HepG2 (cell line): Measurements from ENCODE around the gene FOSL2. TPM values are rescaled to one million over a fixed set of nuclear protein-coding genes. Genes with fewer than 3 reads are reported as not detected.
A peak's percentile ranks its signal among the peaks of the same experiment; 100 is the strongest.

Source experiments
- ATAC-seq: fragments of 200-7000 bp; cut with Tn5 transposase; 3 replicates; pipeline ENCODE4 v1.9.1; 2020; ENCODE audit warnings: mild to moderate bottlenecking, moderate library complexity
- BruUV-seq: library from RNA; stranded (reverse); fragments of 400-500 nt; replicated peaks from 2 replicates; lab custom pipeline; 2021; lab: Mats Ljungman, UMichigan
- CTCF ChIA-PET: fragments of 300-600 bp; formaldehyde crosslinking; extraction: SDS; loops from one replicate; lab custom pipeline; 2021; ENCODE audit warnings: low total read pairs, inconsistent platforms, low intra/inter-chr PET ratio; lab: Yijun Ruan, JAX
- POLR2A ChIA-PET: fragments of 350-600 bp; sonication (Branson Sonifier 250); formaldehyde crosslinking; loops from one replicate; lab custom pipeline; 2020; ENCODE audit warnings: antibody characterized with exemption, inconsistent platforms; lab: Yijun Ruan, JAX
- DNase-seq: peaks from one replicate; pipeline ENCODE4 v3.0.0-alpha.2; 2015; ENCODE audit warnings: low spot score
- FAIRE-seq: peaks from 3 replicates; lab custom pipeline; 2011; peaks lifted over from hg19 to GRCh38; lab: Jason Lieb, UNC
- H2AFZ ChIP-seq: one replicate; pipeline ENCODE4 v1.6.1; 2011; ENCODE audit warnings: low read length, inconsistent platforms
- H3K27ac ChIP-seq: fragments of 300-600 bp; 3 replicates; pipeline ENCODE4 v1.8.0; 2011; ENCODE audit warnings: mixed run types, mild to moderate bottlenecking, mixed read lengths, low read length, inconsistent platforms; ENCODE audit not compliant: insufficient read depth; ENCODE audit errors: extremely low read length
- H3K27me3 ChIP-seq, 2 experiments: fragments of 200-600 bp in 1 of 2; 2 replicates in 1 of 2; 3 replicates in 1 of 2; pipeline versions ENCODE4 v1.6.0 to v1.8.0; 2011; ENCODE audit warnings: low read length in 2 of 2, mild to moderate bottlenecking in 2 of 2, moderate library complexity in 2 of 2, inconsistent platforms in 1 of 2; ENCODE audit not compliant: insufficient read depth in 2 of 2, control insufficient read depth in 1 of 2
- H3K36me3 ChIP-seq, 2 experiments: fragments of 200-600 bp in 1 of 2; replicated peaks in 1 of 2; 2 replicates in 1 of 2; 3 replicates in 1 of 2; pipeline versions ENCODE4 v1.5.1 to v1.8.0; 2011; ENCODE audit warnings: low read length in 2 of 2, inconsistent platforms in 1 of 2; ENCODE audit not compliant: insufficient read depth in 2 of 2, control insufficient read depth in 1 of 2
- H3K4me1 ChIP-seq: 2 replicates; pipeline ENCODE4 v1.5.1; 2012; ENCODE audit warnings: low read length, inconsistent platforms; ENCODE audit not compliant: insufficient read depth
- H3K4me2 ChIP-seq: 2 replicates; pipeline ENCODE4 v1.6.0; 2011; ENCODE audit warnings: low read depth, low read length, inconsistent platforms
- H3K4me3 ChIP-seq, 3 experiments: fragments of 200-600 bp in 1 of 3; sonication (generic), shearing (Covaris generic) in 1 of 3; replicated peaks in 1 of 3; 2 replicates each; pipeline ENCODE4 v1.5.1; 2011 to 2016; ENCODE audit warnings: low read length in 3 of 3, inconsistent platforms in 2 of 3, low read depth in 2 of 3, mild to moderate bottlenecking in 2 of 3, control low read depth in 1 of 3, mixed read lengths in 1 of 3; ENCODE audit not compliant: insufficient read depth in 1 of 3
- H3K79me2 ChIP-seq: one replicate; pipeline ENCODE4 v1.6.1; 2011; ENCODE audit warnings: low read length, inconsistent platforms; ENCODE audit not compliant: insufficient read depth
- H3K9ac ChIP-seq: 2 replicates; pipeline ENCODE4 v1.6.0; 2011; ENCODE audit warnings: mild to moderate bottlenecking, low read depth, low read length, inconsistent platforms; ENCODE audit not compliant: insufficient read depth
- H3K9me3 ChIP-seq: 2 replicates; pipeline ENCODE4 v1.5.1; 2012; ENCODE audit warnings: mild to moderate bottlenecking, low read length
- H4K20me1 ChIP-seq: 2 replicates; pipeline ENCODE4 v1.6.0; 2011; ENCODE audit warnings: inconsistent platforms, mild to moderate bottlenecking, low read length, moderate library complexity; ENCODE audit not compliant: insufficient read depth
- AGO1 ChIP-seq: fragments of 200-400 bp; formaldehyde crosslinking; IDR thresholded peaks from 2 replicates; pipeline ENCODE4 v1.6.1; 2017; ENCODE audit warnings: mild to moderate bottlenecking, low read depth, low read length, moderate library complexity; ENCODE audit not compliant: poor library complexity, severe bottlenecking
- BHLHE40 ChIP-seq: IDR thresholded peaks from 2 replicates; pipeline ENCODE4 v1.6.1; 2011; ENCODE audit warnings: low read length, improper control_type of control experiment
- GATA4 ChIP-seq: sonication (generic); IDR thresholded peaks from 2 replicates; pipeline ENCODE4 v1.6.1; 2016; ENCODE audit warnings: antibody characterized with exemption, low read depth, borderline replicate concordance
- PHF8 ChIP-seq: sonication (generic); formaldehyde crosslinking; IDR thresholded peaks from 2 replicates; pipeline ENCODE4 v1.5.0; 2020; ENCODE audit warnings: missing genetic modification reagents
- TARDBP ChIP-seq: sonication (generic); formaldehyde crosslinking; IDR thresholded peaks from 2 replicates; pipeline ENCODE4 v1.8.0; 2022; ENCODE audit warnings: mild to moderate bottlenecking, missing genetic modification reagents
- TBP ChIP-seq: sonication (generic); formaldehyde crosslinking; IDR thresholded peaks from 2 replicates; pipeline ENCODE4 v1.5.0; 2020; ENCODE audit warnings: missing genetic modification reagents
- U2AF1 ChIP-seq: fragments of 200-400 bp; formaldehyde crosslinking; optimal IDR thresholded peaks from 2 replicates; pipeline ENCODE3; 2017; ENCODE audit warnings: mild to moderate bottlenecking, low read depth, low read length
- ZNF12 ChIP-seq: sonication (generic); formaldehyde crosslinking; IDR thresholded peaks from 2 replicates; pipeline ENCODE4 v1.5.0; 2020; ENCODE audit warnings: missing genetic modification reagents
- ZNF160 ChIP-seq: sonication (generic); formaldehyde crosslinking; IDR thresholded peaks from 2 replicates; pipeline ENCODE4 v1.8.0; 2022; ENCODE audit warnings: mild to moderate bottlenecking, inconsistent platforms, missing genetic modification reagents
- ZNF251 ChIP-seq: sonication (generic); formaldehyde crosslinking; IDR thresholded peaks from 2 replicates; pipeline ENCODE4 v1.9.0; 2021; ENCODE audit warnings: mild to moderate bottlenecking, missing genetic modification reagents
- ZNF451 ChIP-seq: sonication (generic); formaldehyde crosslinking; IDR thresholded peaks from 2 replicates; pipeline ENCODE4 v1.5.0; 2020; ENCODE audit warnings: mild to moderate bottlenecking, missing genetic modification reagents
- ZNF605 ChIP-seq: sonication (generic); formaldehyde crosslinking; IDR thresholded peaks from 2 replicates; pipeline ENCODE4 v1.8.0; 2022; ENCODE audit warnings: mild to moderate bottlenecking, missing genetic modification reagents
- ZNF782 ChIP-seq: sonication (generic); formaldehyde crosslinking; IDR thresholded peaks from 2 replicates; pipeline ENCODE4 v1.4.0; 2020; ENCODE audit warnings: missing genetic modification reagents, mild to moderate bottlenecking, borderline replicate concordance
- WGBS: methylation state at CpG from one replicate; pipeline ENCODE4 v1.1.6; 2017; ENCODE audit warnings: low lambda C conversion rate; 5-methylcytosine and 5-hydroxymethylcytosine counted together
- in situ Hi-C: cut with HindIII; loops from 2 replicates; pipeline ENCODE4 v1.10.0; 2017; ENCODE audit warnings: low pct_unique_long_range_greater_than_20kb; ENCODE audit not compliant: extremely low pct_ligation_motif_present
- intact Hi-C: fragments of 100-400 bp; cut with micrococcal nuclease; formaldehyde crosslinking; loops from one replicate; pipeline ENCODE4 v1.10.0; 2022; ENCODE audit not compliant: unreplicated experiment
- polyA plus RNA-seq, 8 experiments: library from polyadenylated mRNA; depleted of rRNA in 3 of 8; stranded (reverse) in 7 of 8; unstranded in 1 of 8; fragments of >200 nt; fragmentation: Illumina TruSeq in 4 of 8; extraction: Trizol in 4 of 8; gene quantifications; 2 replicates each; pipeline versions ENCODE4 v1.2.1 to v1.2.3, GENCODE V29; 2011 to 2016; ENCODE audit warnings: low read depth in 4 of 8, missing spikeins in 1 of 8, mixed read lengths in 1 of 8; ENCODE audit not compliant: insufficient read depth in 1 of 8
- total RNA-seq, 5 experiments: library from RNA; depleted of rRNA; stranded (reverse); fragments of >200 nt; fragmentation: Illumina TruSeq; extraction: Trizol; gene quantifications; 2 replicates each; pipeline ENCODE4 v1.2.3, GENCODE V29; 2016; ENCODE audit warnings: low read depth in 1 of 5
- TF ChIP-seq, protein P1 (sequence below): sonication (generic); formaldehyde crosslinking; IDR thresholded peaks from 2 replicates; pipeline ENCODE4 v1.4.0; 2020; ENCODE audit warnings: mild to moderate bottlenecking, missing genetic modification reagents
- TF ChIP-seq, protein P2 (sequence below): sonication (generic); formaldehyde crosslinking; IDR thresholded peaks from 2 replicates; pipeline ENCODE4 v1.8.1; 2023; ENCODE audit warnings: missing genetic modification reagents, mild to moderate bottlenecking, borderline replicate concordance
- TF ChIP-seq, protein P3 (sequence below): IDR thresholded peaks from 2 replicates; pipeline ENCODE4 v1.6.1; 2012; ENCODE audit warnings: inconsistent platforms

Gene FOSL2
- total and polyA plus RNA-seq, 2 of the 13 experiments (the other 11 are each of a cell fraction or from before 2014, with no cell fraction given): 3.4 to 18.1 TPM

DNA sequence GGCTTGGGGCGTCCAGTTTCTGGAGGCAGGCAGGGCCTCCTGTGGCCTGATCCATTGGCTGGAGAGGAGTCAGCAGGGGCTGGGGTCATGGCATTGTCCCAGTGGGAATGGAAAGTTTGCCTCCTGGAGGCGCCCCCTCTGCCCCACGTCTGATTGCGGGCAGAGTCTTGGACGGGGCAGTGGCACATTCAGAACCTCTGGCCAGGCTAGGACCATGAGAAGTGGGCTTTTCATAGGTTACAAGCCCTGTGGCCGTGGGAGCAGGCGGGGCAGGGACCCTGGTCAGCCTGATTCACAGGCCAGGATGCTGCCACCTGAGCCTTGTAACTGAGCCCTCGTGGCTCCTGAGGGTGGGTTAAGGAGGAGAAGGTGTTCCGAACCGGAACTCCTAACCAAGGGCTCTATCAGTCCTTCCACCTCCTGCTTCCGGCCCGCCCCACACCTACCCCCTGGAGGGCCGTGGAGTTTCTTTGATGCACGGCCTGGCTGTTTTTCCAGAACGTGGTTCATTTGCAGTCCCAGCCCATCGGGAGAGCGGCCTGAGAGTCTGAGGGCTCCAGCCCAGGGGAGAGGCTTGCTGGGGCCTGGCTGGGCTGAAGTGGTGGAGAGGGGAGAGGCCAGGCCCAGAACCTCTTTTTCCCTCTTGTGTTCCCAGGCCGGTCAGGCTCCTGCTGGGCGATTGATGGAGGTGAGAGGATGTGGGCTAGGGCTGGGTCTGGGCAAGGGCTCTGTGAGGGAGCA, 59.3 kb downstream of the FOSL2 start:
- 45% methylated on average over 12 of the region's 19 CpGs for WGBS
- POLR2A ChIA-PET: no interaction called here
- intact Hi-C loops: loop anchor here (1.0 to 2.0 kb wide), 4 partner anchors 645 to 769 kb away; no protein-coding TSS in a partner anchor
- no peak overlapping the region for H3K4me2 ChIP-seq
- BruUV-seq: no TSS peak
- ATAC-seq (peak; percentile 11), DNase-seq (no peak), FAIRE-seq (no peak)
- H3K27ac ChIP-seq: no peak overlapping the region
- H3K27me3 ChIP-seq: peaks cover 0 to 7% of the 10 kb centered on the region in 2 experiments; a peak in 3 of 5 replicates
- H3K9ac ChIP-seq: no peak overlapping the region
- CTCF ChIA-PET: interaction anchor here (0.7 to 2.5 kb wide), 8 partner anchors 55 to 768 kb away, joined by 3 to 15 read pairs (median 6); no protein-coding TSS in a partner anchor
- H3K36me3 ChIP-seq: no peaks in the 10 kb centered on the region
- in situ Hi-C loops: no loop called here
- H4K20me1 ChIP-seq: no peaks in the 10 kb centered on the region
- no peaks in the 10 kb centered on the region for H3K4me1 ChIP-seq
- no peaks in the 10 kb centered on the region for H3K9me3 ChIP-seq
- H2AFZ ChIP-seq: no peak overlapping the region
- no peaks in the 10 kb centered on the region for H3K79me2 ChIP-seq
- no peak overlapping the region for H3K4me3 ChIP-seq
- no peak for TF ChIP-seq ZNF160 (CRISPR knock-in tag)
- TF ChIP-seq TBP: no peak
- 0 out of 2 replicates have a peak, but pooled peaks have one; percentile 41 for TF ChIP-seq ZNF782 (CRISPR knock-in tag)
- no peak for TF ChIP-seq AGO1
- TF ChIP-seq ZNF12: 0 out of 2 replicates have a peak, but pooled peaks have one; percentile 20
- TF ChIP-seq, protein P1, sequence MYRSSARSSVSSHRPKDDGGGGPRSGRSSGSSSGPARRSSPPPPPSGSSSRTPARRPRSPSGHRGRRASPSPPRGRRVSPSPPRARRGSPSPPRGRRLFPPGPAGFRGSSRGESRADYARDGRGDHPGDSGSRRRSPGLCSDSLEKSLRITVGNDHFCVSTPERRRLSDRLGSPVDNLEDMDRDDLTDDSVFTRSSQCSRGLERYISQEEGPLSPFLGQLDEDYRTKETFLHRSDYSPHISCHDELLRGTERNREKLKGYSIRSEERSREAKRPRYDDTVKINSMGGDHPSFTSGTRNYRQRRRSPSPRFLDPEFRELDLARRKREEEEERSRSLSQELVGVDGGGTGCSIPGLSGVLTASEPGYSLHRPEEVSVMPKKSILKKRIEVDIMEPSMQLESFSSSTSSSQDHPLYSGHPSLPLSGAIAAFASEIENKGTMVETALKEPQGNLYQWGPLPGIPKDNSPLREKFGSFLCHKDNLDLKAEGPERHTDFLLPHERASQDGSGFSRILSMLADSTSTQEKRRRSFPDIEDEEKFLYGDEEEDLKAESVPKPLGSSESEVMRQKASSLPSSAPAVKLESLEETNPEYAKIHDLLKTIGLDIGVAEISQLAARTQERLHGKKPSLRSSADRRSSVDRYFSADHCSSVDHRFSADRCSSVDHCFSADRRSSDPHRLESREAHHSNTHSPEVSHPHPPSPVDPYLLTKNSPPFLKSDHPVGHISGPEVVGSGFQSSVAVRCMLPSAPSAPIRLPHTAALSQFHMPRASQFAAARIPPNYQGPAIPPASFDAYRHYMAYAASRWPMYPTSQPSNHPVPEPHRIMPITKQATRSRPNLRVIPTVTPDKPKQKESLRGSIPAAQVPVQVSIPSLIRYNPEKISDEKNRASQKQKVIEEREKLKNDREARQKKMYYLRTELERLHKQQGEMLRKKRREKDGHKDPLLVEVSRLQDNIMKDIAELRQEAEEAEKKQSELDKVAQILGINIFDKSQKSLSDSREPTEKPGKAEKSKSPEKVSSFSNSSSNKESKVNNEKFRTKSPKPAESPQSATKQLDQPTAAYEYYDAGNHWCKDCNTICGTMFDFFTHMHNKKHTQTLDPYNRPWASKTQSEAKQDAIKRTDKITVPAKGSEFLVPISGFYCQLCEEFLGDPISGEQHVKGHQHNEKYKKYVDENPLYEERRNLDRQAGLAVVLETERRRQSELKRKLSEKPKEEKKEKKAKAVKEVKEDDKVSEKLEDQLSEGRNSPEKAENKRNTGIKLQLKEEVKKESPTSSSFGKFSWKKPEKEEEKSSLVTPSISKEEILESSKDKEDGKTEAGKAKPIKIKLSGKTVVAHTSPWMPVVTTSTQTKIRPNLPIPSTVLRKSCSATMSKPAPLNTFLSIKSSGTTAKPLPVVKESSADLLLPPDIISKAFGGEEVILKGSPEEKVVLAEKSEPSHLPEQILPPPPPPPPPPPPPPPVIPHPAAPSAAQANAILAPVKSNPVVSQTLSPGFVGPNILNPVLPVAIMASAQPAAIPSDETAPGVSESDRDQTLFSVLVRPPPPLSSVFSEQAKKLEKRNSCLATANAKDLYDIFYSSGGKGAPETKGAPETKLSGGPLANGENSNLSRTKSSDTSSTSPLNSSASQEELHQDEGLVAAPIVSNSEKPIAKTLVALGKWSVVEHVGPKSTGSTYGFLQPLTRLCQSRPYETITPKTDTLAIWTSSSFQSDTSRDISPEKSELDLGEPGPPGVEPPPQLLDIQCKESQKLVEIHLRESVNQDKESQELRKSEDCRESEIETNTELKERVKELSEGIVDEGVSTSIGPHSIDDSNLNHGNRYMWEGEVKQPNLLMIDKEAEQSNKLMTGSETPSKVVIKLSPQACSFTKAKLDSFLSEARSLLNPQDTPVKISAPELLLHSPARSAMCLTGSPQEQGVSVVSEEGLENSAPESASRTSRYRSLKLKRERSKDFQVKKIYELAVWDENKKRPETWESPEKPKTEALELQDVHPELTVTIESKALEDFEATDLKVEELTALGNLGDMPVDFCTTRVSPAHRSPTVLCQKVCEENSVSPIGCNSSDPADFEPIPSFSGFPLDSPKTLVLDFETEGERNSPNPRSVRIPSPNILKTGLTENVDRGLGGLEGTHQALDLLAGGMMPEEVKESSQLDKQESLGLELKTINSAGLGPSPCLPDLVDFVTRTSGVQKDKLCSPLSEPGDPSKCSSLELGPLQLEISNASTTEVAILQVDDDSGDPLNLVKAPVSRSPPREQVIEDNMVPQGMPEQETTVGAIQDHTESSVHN (CRISPR knock-in tag): 0 out of 2 replicates have a peak, but pooled peaks have one; percentile 45
- TF ChIP-seq GATA4: no peak
- 0 out of 2 replicates have a peak, but pooled peaks have one; percentile 68 for TF ChIP-seq ZNF251 (CRISPR knock-in tag)
- TF ChIP-seq TARDBP (CRISPR knock-in tag): no peak
- TF ChIP-seq ZNF605 (CRISPR knock-in tag): no peak
- TF ChIP-seq, protein P2, sequence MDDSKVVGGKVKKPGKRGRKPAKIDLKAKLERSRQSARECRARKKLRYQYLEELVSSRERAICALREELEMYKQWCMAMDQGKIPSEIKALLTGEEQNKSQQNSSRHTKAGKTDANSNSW (CRISPR knock-in tag): no peak
- no peak for TF ChIP-seq PHF8 (CRISPR knock-in tag)
- no peak for TF ChIP-seq U2AF1
- TF ChIP-seq, protein P3, sequence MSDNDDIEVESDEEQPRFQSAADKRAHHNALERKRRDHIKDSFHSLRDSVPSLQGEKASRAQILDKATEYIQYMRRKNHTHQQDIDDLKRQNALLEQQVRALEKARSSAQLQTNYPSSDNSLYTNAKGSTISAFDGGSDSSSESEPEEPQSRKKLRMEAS: no peak
- 0 out of 2 replicates have a peak, but pooled peaks have one; percentile 9 for TF ChIP-seq ZNF451 (CRISPR knock-in tag)
- no peak for TF ChIP-seq BHLHE40
